AG04449 (cell line): ENCODE measurements around the gene NLGN1.

Experiments
- CTCF ChIA-PET: fragments of 350-600 bp; formaldehyde crosslinking; extraction: SDS; loops from one replicate; lab custom pipeline; 2021; ENCODE audit warnings: antibody characterized with exemption; lab: Yijun Ruan, JAX
- POLR2A ChIA-PET: fragments of 400-600, 350-600 bp; formaldehyde crosslinking; extraction: SDS; loops from one replicate; lab custom pipeline; 2020; ENCODE audit warnings: antibody characterized with exemption, inconsistent platforms; lab: Yijun Ruan, JAX
- DNase-seq: peaks from one replicate; pipeline ENCODE4 v3.0.0-alpha.2; 2010; ENCODE audit warnings: low read depth, low spot score
- H3K4me3 ChIP-seq: 2 replicates; pipeline ENCODE4 v1.5.1; 2011; ENCODE audit warnings: low read depth, mild to moderate bottlenecking, control low read depth, low read length
- CTCF ChIP-seq: IDR thresholded peaks from one replicate; pipeline ENCODE4 v1.5.1; 2011; ENCODE audit warnings: mild to moderate bottlenecking, moderate library complexity, low read length, control low read depth, inconsistent platforms; ENCODE audit not compliant: insufficient read depth; ENCODE audit errors: missing control alignments

NLGN1 gene

GRCh38 chr3:174035328-174035886 lies 637.9 kb downstream of the NLGN1 start:
- no peak for DNase-seq
- ChIA-PET POLR2A (no interaction called here), CTCF (no interaction called here)
- no peak for TF ChIP-seq CTCF
- no peak overlapping the region for H3K4me3 ChIP-seq

DNA sequence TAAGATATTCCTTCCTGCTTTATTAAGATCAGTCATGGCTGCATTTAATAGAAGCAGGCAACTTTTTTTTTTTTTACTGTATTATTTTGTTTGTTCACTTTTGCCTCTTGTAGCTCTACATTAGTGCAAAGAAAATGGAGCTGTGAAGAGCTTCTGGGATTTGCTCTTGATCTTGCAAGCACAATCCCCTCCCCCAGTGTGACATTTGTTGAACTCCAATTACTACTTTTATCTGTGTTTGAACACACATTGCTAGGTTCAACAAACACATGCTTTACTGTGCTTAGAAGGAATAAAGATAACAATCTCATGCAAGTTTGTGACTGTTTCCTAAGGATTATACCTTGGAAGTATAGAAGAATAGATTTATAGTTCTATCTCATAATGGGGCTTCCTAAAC lies 648.8 kb downstream of the NLGN1 start:
- POLR2A ChIA-PET: no interaction called here
- H3K4me3 ChIP-seq: no peak overlapping the region
- TF ChIP-seq CTCF: no peak
- DNase-seq: no peak
- CTCF ChIA-PET: no interaction called here

DNA sequence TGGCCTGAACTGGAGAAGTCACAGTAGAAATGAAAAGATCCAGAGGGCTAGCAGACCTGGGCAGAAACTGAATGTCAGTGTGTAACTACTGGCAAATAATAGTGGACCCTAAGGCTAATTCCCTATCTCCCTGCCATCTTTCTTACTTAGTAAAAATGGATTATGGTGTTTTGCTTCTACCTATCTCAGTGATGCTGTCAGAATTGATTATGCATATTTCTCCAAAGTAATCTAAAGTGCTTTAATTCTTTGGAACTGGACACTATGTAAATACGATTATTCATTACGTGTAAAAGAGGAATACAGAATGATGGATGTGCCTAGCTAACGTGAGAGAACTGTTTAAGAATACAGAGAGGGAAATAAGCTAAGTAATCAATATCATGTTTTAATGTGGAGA lies 651.9 kb downstream of the NLGN1 start:
- H3K4me3 ChIP-seq: no peak overlapping the region
- TF ChIP-seq CTCF: no peak
- ChIA-PET POLR2A (no interaction called here), CTCF (no interaction called here)
- no peak for DNase-seq

- no peak overlapping the region for H3K4me3 ChIP-seq
- no peak for TF ChIP-seq CTCF
- POLR2A ChIA-PET: no interaction called here
- DNase-seq: no peak
- CTCF ChIA-PET: no interaction called here
Measured at GRCh38 chr3:174051191-174051590, 653.6 kb downstream of the NLGN1 start.

DNA sequence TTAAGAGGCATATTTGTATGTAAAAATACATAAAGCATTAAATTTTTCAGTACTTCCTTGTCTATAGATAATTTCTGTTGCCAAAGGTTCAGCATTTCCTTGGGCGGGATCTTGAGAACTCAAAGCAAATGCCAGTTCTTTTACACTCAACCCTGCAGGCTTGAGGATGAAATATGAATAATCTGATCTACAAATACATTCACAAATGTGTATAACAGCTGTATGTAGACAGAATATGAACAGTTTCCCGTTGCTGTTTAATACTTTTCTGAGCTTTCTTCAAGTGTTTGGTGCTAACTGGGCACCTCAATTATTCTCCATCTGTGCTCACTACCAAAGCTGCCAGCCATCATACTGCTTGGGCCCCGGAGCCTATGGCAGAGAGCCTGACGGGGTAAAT lies 661.3 kb downstream of the NLGN1 start:
- no peak for DNase-seq
- H3K4me3 ChIP-seq: no peak overlapping the region
- no peak for TF ChIP-seq CTCF
- ChIA-PET CTCF (no interaction called here), POLR2A (no interaction called here)

DNA sequence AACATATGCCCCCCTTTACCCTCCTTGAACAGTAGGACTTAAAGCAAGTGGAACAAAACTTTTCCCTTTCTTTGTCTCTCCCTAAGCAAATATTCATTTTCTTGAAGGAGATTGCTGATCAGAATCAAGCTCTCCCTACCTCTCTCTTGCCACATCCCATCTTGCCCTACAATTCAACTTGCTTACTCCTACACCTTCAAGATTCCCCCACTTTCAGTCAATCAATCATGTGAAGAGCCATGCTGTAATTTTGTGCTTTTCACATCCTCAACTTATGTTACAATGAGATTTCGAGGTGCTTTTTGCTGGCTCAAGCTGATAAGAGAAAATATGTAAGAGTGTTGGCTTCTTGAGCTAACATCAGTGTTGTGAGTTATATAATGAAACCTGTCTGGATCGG lies 662.9 kb downstream of the NLGN1 start:
- ChIA-PET CTCF (interaction anchor here (2.1 kb wide), 1 partner anchor 30 kb away, joined by 6 read pairs; no protein-coding TSS in a partner anchor), POLR2A (no interaction called here)
- H3K4me3 ChIP-seq: no peak overlapping the region
- no peak for TF ChIP-seq CTCF
- DNase-seq: no peak
